HG03025 (cell line): Measurements from ENCODE around the gene KCNIP1.
"Not testable (repeated sequence)": the region's sequence is repeated elsewhere in the genome, so short reads cannot be mapped to it uniquely, and the experiment has no call there.

Experiments
- ATAC-seq: cut with Tn5 transposase; IDR thresholded peaks from one replicate; pipeline ENCODE4 v1.9.1; 2021; ENCODE audit warnings: mild to moderate bottlenecking, moderate library complexity; ENCODE audit not compliant: unreplicated experiment, low FRiP score

Gene KCNIP1

GRCh38 chr5:170740551-170741205 is 236.9 kb downstream of the KCNIP1 start:
- ATAC-seq = no peak

DNA sequence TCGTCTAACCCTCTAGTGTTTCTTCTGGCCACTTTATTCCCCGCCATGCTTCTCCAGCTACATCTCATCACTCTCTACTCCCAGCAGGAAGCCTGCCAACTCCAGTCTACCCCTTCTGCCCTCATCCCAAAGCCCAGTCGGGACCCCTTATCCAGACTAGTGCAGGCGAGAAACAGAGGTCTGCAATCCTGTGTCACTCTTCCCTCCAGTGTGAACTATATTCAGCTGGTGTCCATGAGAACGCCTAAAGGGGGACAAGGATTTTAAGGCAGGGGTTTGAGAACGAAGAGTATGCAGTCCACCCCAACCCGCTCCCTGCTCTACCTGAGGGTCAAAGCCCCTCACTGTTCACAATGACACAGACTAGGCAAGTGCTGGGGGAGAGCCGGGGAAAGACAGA is 238.0 kb downstream of the KCNIP1 start:
- no peak for ATAC-seq

- ATAC-seq = no peak
Observed at GRCh38 chr5:170743876-170744212, 240.0 kb downstream of the KCNIP1 start.

- ATAC-seq = no peak
Observed at GRCh38 chr5:170745481-170746071, 241.8 kb downstream of the KCNIP1 start.

DNA sequence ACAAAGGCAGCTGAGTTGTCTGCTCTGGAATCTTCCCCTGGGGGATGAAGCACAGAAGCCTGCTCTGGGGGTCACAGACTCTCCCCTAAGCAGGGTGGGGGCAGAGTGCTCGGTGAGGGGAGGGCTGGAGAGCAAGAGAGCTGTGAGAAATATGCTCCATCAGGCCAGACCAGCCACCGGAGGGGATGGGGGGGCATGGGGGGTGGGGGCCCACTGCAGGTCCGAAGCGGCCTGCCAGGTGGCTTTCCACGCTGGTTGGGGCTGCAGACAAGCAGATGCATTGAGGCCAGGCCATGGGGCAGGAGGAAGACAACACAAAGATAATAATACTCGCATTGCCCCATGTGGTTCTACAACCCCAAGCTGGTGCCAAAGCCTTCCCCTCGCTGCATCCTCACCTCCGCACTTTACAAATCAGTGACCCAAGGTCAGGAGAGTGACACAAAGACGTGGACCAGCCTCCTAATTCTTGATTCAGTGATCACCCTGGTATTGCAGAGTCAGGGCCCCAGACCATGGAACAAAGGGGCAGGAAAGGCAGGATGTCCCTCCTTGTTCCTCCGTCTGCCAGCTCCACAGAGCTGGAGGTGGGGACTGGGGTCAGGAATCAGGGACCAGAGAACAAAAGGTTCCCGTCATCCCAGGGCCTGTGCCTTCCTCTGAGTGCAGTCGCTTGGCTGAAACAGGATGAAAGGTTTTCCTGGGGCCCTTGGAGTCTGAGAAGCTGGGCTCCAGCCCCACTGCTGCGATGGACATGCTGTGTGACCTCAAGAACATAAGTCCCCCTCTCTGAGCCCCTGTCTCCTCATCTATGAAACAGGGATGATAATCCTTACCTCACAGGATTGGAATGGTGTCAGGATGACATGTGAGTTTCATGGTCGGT is 242.5 kb downstream of the KCNIP1 start:
- ATAC-seq = no peak

DNA sequence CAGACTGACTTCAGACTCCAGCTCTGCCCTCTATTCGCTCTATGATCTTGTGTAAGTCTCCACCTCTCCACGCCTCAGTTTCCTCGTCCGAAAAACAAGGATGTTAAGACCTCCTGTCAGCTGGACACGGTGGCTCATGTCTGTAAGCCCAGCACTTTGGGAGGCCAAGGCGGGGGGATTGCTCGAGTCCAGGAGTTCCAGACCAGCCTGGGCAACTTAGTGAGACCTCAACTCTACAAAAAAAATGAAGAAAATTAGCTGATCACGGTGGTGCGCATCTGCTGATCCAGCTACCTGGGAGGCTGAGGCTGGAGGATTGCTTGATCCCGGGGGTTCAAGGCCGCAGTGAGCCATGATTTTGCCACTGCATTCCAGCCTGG is 243.1 kb downstream of the KCNIP1 start:
- ATAC-seq = no peak

GRCh38 chr5:170747357-170747756 is 243.5 kb downstream of the KCNIP1 start:
- ATAC-seq = no peak

DNA sequence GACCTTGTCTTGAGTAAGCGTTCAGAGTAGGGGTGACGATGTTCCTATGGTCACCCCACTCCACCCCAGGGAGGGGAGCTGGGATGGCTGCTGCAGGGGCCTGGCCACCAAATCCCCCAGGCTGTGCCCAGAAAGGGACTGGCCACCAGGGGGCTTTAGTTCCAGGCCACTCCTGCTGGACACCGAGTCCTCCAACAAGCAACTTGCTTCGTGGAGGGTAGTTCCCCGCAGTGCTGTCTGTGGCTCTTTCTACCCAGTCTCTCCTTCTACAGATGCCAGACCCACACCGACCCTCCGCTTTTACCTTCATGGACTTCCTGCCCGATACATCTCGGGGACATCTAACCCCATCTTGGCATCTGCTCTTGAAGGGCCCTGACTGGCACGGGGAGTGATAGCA is 244.0 kb downstream of the KCNIP1 start:
- ATAC-seq = no peak

DNA sequence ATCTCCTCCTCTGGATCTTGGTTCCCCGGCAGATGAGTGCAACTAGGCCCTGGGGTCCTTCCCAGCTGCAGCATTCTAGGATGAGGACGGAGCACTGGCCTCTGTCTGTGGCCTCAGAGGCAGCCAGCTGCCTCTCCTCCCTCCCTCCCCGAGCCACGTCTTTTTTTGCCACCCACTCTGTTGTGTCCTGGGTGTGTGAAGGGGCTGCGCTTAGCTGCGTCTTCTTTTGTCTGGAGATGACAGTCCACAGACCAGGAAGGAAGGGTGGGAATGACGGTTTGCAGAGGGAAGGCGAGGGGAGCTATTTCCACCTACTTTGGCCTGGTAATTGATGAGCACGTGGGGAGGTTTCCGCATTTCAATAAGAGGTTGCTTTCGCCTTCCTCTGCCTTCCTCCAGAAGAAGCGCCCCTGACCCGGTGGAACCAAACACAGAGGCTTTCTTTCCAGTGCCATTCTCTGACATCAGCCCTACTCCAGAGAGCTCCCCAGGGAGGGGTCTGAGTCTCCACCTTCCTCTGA is 245.2 kb downstream of the KCNIP1 start:
- no peak for ATAC-seq

DNA sequence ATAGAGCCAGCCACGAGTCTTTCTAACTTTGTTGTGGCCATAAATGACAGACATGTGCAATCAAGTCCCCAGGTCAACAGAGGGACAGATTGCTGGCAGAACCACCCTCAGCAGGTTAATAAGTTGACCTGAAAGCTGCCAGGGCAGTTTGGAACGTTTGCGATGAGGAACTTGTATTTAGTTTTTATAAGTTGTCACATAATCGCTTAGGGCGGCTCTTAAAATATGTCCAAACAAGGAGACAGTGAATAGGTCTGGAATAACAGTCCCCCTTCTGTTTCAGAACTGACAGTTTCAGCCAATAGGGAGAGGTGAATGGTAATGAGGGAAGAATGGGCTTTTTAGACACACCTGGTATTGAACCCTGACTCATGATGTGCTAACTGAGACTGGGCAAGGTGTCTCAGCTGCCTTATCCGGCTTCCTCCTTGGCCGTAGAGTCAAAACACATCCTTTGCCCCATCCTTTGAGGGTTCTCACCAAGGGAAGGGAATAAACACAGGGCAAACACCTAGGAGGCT is 246.2 kb downstream of the KCNIP1 start:
- ATAC-seq = no peak

GRCh38 chr5:170750791-170751190 is 247.0 kb downstream of the KCNIP1 start:
- ATAC-seq = no peak

DNA sequence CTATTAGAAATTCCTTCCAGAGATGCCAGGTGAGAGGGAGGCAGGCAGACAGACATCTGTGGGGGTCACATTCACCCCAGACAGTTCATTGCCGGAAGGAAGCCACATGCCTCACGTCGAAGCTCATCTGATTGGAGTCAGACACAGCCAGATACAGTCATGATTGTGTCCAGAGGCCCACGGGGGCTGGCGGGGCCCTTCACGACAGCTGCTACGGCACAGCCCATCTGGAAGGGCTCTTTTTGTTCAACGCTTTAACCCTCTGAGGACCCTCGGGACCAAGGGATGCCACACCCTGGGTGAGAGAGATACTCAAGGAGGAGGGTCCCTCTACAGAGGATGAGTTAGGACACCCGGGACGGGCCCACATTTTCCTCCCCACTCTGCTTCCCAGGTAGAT is 247.8 kb downstream of the KCNIP1 start:
- no peak for ATAC-seq

DNA sequence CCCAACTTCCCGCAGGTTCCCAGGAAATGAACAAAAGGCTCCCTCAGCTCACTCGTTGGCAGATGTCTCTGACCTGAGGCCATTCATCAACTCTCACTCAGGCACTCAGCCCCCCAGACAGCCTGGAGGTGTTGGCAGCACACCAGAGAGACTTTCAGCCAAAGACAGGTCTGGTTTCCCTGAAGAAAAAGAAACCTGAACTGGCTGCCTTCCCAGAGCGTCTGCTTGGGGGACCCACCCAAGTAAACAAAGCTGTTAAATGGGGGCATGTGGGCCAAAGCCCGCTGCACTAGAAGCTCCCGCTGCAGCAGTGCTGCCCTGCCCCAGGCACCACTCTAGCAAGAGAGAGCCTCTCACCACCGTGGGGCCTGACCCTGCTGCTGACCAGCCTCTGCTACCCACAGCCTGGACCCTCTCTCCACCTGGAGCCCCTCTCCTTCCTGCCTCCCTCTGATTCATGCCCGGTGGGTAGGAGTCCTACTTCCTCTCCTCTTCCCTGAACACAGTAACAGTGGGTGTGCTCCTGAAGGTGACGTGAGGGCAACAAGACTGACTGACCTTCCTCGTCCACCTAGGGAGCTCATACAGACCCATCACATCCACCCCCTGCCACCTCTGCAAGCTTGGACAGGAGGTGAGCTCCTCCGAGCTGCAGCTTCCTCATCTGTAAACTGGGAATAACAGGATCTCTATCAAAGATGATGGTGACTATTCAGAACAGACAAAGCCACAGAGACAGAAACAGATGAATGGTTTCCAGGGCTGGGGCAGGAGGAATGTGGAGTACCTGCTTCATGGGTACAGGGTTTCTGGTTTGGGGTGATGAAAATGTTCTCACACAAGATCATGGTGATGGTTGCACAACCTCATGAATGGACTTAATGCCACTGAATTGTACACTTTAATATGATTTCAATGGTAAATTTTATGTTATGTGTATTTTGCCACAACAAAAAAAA is 248.7 kb downstream of the KCNIP1 start:
- ATAC-seq = no peak

GRCh38 chr5:170753311-170753710 is 249.5 kb downstream of the KCNIP1 start:
- ATAC-seq = no peak

GRCh38 chr5:170754508-170754907 is 250.7 kb downstream of the KCNIP1 start:
- not testable (repeated sequence) for ATAC-seq

- no peak for ATAC-seq
Observed at GRCh38 chr5:170755679-170756456, 252.0 kb downstream of the KCNIP1 start.

GRCh38 chr5:170756691-170757090 is 252.9 kb downstream of the KCNIP1 start:
- ATAC-seq = no peak

GRCh38 chr5:170757182-170757601 is 253.4 kb downstream of the KCNIP1 start:
- ATAC-seq = no peak

DNA sequence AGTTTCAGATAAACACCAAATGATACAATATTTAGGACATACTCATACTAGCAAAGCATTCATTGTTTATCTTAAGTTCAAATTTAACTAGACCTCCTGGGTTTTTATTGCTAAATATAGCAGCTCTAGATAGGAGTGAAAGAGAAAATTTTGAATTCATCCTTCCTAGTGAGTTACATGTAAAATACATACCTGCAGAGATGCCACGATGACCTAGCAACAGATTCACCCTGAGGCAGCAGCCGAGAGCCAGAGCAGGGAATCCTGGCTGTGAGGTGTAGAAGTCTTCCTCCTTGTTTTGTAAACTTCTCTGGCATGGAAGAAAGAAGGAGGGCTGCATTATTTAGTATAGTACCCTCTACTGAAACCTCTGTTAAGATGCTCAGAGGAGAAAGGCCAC is 253.8 kb downstream of the KCNIP1 start:
- no peak for ATAC-seq
